Measurements from ENCODE around the gene EXOC3L4. TPM values are rescaled to one million over a fixed set of nuclear protein-coding genes. Genes with fewer than 3 reads are reported as not detected.
A peak's percentile ranks its signal among the peaks of the same experiment; 100 is the strongest.

Gene EXOC3L4
- total and polyA plus RNA-seq, 9 of the 15 experiments (the other 6 are each of a cell fraction or from before 2014, with no cell fraction given) = 0.10 to 6.7 (median 0.98) TPM; not detected in 1

DNA sequence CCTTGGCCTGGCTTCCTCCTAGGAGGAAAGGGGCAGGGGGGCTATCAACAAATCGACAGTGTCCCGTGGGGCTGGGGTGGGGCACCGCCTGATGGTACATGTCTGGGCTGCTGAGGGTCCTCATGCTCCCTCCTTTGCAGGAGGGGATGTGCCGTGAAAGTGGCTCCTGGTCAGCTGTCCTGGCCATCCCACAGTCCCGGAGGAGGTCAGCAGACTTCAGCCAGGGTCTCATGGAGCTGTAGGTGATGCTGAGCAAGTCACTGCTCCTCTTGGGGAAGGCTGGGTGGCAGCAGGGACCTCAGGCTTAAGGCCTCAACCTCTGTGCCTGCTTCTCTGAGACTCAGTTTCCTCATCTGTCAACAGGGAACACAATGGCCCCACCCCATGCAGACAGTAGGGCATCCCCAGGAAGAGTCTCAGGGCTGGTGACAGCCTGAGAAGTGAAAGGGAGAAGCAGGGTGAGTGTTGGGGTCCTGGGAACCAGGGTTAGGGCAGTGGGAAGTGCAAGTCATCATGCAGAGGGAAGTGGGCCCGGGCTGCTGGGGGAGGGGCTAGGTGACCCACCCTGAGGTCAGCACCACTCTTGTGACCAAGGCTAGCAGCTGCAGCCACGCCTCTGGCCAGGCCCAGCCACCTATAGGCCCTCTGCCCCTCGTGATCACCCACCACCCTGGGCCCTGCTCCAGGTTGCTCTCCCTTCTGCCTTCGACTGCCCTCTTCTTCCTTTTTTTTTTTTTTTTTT is 24.3 kb downstream of the EXOC3L4 start (continued):
- TF ChIP-seq, protein P1, sequence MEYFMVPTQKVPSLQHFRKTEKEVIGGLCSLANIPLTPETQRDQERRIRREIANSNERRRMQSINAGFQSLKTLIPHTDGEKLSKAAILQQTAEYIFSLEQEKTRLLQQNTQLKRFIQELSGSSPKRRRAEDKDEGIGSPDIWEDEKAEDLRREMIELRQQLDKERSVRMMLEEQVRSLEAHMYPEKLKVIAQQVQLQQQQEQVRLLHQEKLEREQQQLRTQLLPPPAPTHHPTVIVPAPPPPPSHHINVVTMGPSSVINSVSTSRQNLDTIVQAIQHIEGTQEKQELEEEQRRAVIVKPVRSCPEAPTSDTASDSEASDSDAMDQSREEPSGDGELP (CRISPR knock-in tag; IDR thresholded peaks at IDR 0.05; ENCODE audit: borderline replicate concordance) = peak; percentile 53; the same call in 1 of the 2 replicates
- TF ChIP-seq EGR1 (conservative IDR thresholded peaks at IDR 0.05) (no peak), NR3C1 (CRISPR knock-in tag; IDR thresholded peaks at IDR 0.05) (no peak), CBFB (CRISPR knock-in tag; IDR thresholded peaks at IDR 0.05) (no peak), ZNF274 (IDR thresholded peaks at IDR 0.05; ENCODE audit: borderline replicate concordance, low read depth, low read length) (no peak), FOS (IDR thresholded peaks at IDR 0.05; ENCODE audit: extremely low read depth, insufficient read length) (no peak), SIX5 (IDR thresholded peaks at IDR 0.05; ENCODE audit: borderline replicate concordance in 1 of 2, insufficient read depth in 1 of 2, low read depth in 1 of 2, low read length in 2 of 2) (no peak), GTF2E2 (tag; IDR thresholded peaks at IDR 0.05) (no peak), NCOA2 (IDR thresholded peaks at IDR 0.05; ENCODE audit: partially characterized antibody in 2 of 2) (no peak), ATF1 (CRISPR knock-in tag; IDR thresholded peaks at IDR 0.05) (no peak), ATF1 (tag; IDR thresholded peaks at IDR 0.05) (peak; percentile 33; the same call in 1 of the 2 replicates), TEAD1 (CRISPR knock-in tag; IDR thresholded peaks at IDR 0.05) (no peak), SREBF1 (IDR thresholded peaks at IDR 0.05; ENCODE audit: borderline replicate concordance, low read depth, low read length) (no peak), NR2C2 (CRISPR knock-in tag; IDR thresholded peaks at IDR 0.05) (0 out of 2 replicates have a peak, but pooled peaks have one; percentile 62), NR2C2 (tag; IDR thresholded peaks at IDR 0.05) (peak; percentile 67), SAP30 (IDR thresholded peaks at IDR 0.05; ENCODE audit: borderline replicate concordance, insufficient read depth, low read depth, low read length, poor library complexity, severe bottlenecking) (no peak), MAFF (IDR thresholded peaks at IDR 0.05; ENCODE audit: low read length) (peak; percentile 53), POLR2H (tag; IDR thresholded peaks at IDR 0.05; ENCODE audit: low read depth) (no peak), ESRRA (IDR thresholded peaks at IDR 0.05; ENCODE audit: borderline replicate concordance, low read depth) (peak; percentile 56; the same call in 1 of the 2 replicates)
- TF ChIP-seq, protein P2, sequence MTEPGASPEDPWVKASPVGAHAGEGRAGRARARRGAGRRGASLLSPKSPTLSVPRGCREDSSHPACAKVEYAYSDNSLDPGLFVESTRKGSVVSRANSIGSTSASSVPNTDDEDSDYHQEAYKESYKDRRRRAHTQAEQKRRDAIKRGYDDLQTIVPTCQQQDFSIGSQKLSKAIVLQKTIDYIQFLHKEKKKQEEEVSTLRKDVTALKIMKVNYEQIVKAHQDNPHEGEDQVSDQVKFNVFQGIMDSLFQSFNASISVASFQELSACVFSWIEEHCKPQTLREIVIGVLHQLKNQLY (CRISPR knock-in tag; conservative IDR thresholded peaks at IDR 0.05) = no peak
- TF ChIP-seq, protein P3, sequence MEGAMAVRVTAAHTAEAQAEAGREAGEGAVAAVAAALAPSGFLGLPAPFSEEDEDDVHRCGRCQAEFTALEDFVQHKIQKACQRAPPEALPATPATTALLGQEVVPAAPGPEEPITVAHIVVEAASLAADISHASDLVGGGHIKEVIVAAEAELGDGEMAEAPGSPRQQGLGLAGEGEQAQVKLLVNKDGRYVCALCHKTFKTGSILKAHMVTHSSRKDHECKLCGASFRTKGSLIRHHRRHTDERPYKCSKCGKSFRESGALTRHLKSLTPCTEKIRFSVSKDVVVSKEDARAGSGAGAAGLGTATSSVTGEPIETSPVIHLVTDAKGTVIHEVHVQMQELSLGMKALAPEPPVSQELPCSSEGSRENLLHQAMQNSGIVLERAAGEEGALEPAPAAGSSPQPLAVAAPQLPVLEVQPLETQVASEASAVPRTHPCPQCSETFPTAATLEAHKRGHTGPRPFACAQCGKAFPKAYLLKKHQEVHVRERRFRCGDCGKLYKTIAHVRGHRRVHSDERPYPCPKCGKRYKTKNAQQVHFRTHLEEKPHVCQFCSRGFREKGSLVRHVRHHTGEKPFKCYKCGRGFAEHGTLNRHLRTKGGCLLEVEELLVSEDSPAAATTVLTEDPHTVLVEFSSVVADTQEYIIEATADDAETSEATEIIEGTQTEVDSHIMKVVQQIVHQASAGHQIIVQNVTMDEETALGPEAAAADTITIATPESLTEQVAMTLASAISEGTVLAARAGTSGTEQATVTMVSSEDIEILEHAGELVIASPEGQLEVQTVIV (CRISPR knock-in tag; IDR thresholded peaks at IDR 0.05; ENCODE audit: borderline replicate concordance) = no peak
- TF ChIP-seq, protein P4, sequence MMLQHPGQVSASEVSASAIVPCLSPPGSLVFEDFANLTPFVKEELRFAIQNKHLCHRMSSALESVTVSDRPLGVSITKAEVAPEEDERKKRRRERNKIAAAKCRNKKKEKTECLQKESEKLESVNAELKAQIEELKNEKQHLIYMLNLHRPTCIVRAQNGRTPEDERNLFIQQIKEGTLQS (IDR thresholded peaks at IDR 0.05) = peak; percentile 44
- TF ChIP-seq, protein P4 (CRISPR knock-in tag; conservative IDR thresholded peaks at IDR 0.05) = no peak
